Neural progenitor cell (in vitro differentiated cells): Measurements from ENCODE around the gene TRAF1. TPM values are rescaled to one million over a fixed set of nuclear protein-coding genes. Genes with fewer than 3 reads are reported as not detected.

ENCODE experiments used
- DNase-seq: peaks from one replicate; pipeline ENCODE4 v3.0.0-alpha.2; 2016; ENCODE audit warnings: low spot score
- H2AFZ ChIP-seq: fragments of 200-600 bp; sonication (generic); replicated peaks from 2 replicates; pipeline ENCODE4 v1.6.1; 2016; ENCODE audit warnings: antibody characterized with exemption
- H3F3A ChIP-seq: fragments of 200-600 bp; sonication (generic); 2 replicates; pipeline ENCODE4 v1.6.1; 2016; ENCODE audit warnings: antibody characterized with exemption, low read depth
- H3K27ac ChIP-seq: fragments of 200-600 bp; sonication (generic); 2 replicates; pipeline ENCODE4 v1.5.1; 2016; ENCODE audit warnings: mild to moderate bottlenecking
- H3K27me3 ChIP-seq: fragments of 200-600 bp; sonication (generic); 2 replicates; pipeline ENCODE4 v1.6.1; 2016; ENCODE audit warnings: mild to moderate bottlenecking, moderate library complexity
- H3K36me3 ChIP-seq: fragments of 200-600 bp; sonication (generic); 2 replicates; pipeline ENCODE4 v1.5.1; 2016
- H3K4me1 ChIP-seq: fragments of 200-600 bp; sonication (generic); 2 replicates; pipeline ENCODE4 v1.6.1; 2016; ENCODE audit warnings: mixed run types
- H3K4me2 ChIP-seq: fragments of 200-600 bp; sonication (generic); 2 replicates; pipeline ENCODE4 v1.6.1; 2016
- H3K4me3 ChIP-seq: fragments of 200-600 bp; sonication (generic); 2 replicates; pipeline ENCODE4 v1.5.1; 2016
- H3K79me2 ChIP-seq: fragments of 200-600 bp; sonication (generic); 2 replicates; pipeline ENCODE4 v1.6.1; 2016; ENCODE audit warnings: low read depth
- H3K9ac ChIP-seq: fragments of 200-600 bp; sonication (generic); 2 replicates; pipeline ENCODE4 v1.6.1; 2016
- H3K9me3 ChIP-seq: fragments of 200-600 bp; sonication (generic); 2 replicates; pipeline ENCODE4 v1.5.1; 2016; ENCODE audit warnings: low read depth
- H4K20me1 ChIP-seq: fragments of 200-600 bp; sonication (generic); 2 replicates; pipeline ENCODE4 v1.6.1; 2016; ENCODE audit warnings: low read depth
- H3K27ac Mint-ChIP-seq: 3 replicates; pipeline ENCODE4 v1.8.0; 2021; ENCODE audit warnings: mixed read lengths
- H3K27me3 Mint-ChIP-seq: 2 replicates; pipeline ENCODE4 v1.8.0; 2022; ENCODE audit warnings: low read depth, mild to moderate bottlenecking, inconsistent platforms, moderate library complexity, mixed read lengths; ENCODE audit not compliant: insufficient read depth
- H3K36me3 Mint-ChIP-seq: 3 replicates; pipeline ENCODE4 v1.8.0; 2021; ENCODE audit warnings: mixed read lengths
- H3K4me1 Mint-ChIP-seq: 3 replicates; pipeline ENCODE4 v1.8.0; 2021; ENCODE audit warnings: mixed read lengths
- H3K4me3 Mint-ChIP-seq: 3 replicates; pipeline ENCODE4 v1.8.0; 2021; ENCODE audit warnings: mild to moderate bottlenecking, moderate library complexity, mixed read lengths
- H3K9me3 Mint-ChIP-seq: 3 replicates; pipeline ENCODE4 v1.8.0; 2020; ENCODE audit warnings: mixed read lengths
- EZH2 ChIP-seq: fragments of 200-600 bp; sonication (generic); IDR thresholded peaks from 2 replicates; pipeline ENCODE4 v1.6.1; 2017; ENCODE audit warnings: antibody characterized with exemption, mild to moderate bottlenecking, moderate library complexity
- EZH2phosphoT487 ChIP-seq: fragments of 200-600 bp; sonication (generic); IDR thresholded peaks from 2 replicates; pipeline ENCODE4 v1.6.1; 2017; ENCODE audit warnings: antibody characterized with exemption
- total RNA-seq: library from RNA; depleted of rRNA; stranded (reverse); fragments of >200 nt; gene quantifications from 2 replicates; pipeline ENCODE4 v1.2.3, GENCODE V29; 2015; ENCODE audit warnings: low replicate concordance
- TF ChIP-seq, protein P1 (sequence below): fragments of 200-600 bp; sonication (generic); IDR thresholded peaks from 2 replicates; pipeline ENCODE4 v1.5.1; 2017; ENCODE audit warnings: antibody characterized with exemption, mild to moderate bottlenecking

Gene TRAF1
- total RNA-seq, 1 donor from 2014 or later, result 3.2 TPM

GRCh38 chr9:120875195-120875565 is 51.4 kb downstream of the TRAF1 start:
- Histone ChIP-seq H3K27ac (no peak overlapping the region), H4K20me1 (no peaks in the 10 kb centered on the region), H3K4me3 (no peak overlapping the region), H3F3A (peaks cover 45% of the 10 kb centered on the region), H2AFZ (no peak overlapping the region), H3K9ac (no peak overlapping the region), H3K9me3 (no peaks in the 10 kb centered on the region), H3K4me2 (peak overlapping the region; percentile 92), H3K36me3 (no peaks in the 10 kb centered on the region), H3K79me2 (no peaks in the 10 kb centered on the region), H3K4me1 (peaks cover 18% of the 10 kb centered on the region), H3K27me3 (peaks cover 17% of the 10 kb centered on the region)
- TF ChIP-seq, protein P1, sequence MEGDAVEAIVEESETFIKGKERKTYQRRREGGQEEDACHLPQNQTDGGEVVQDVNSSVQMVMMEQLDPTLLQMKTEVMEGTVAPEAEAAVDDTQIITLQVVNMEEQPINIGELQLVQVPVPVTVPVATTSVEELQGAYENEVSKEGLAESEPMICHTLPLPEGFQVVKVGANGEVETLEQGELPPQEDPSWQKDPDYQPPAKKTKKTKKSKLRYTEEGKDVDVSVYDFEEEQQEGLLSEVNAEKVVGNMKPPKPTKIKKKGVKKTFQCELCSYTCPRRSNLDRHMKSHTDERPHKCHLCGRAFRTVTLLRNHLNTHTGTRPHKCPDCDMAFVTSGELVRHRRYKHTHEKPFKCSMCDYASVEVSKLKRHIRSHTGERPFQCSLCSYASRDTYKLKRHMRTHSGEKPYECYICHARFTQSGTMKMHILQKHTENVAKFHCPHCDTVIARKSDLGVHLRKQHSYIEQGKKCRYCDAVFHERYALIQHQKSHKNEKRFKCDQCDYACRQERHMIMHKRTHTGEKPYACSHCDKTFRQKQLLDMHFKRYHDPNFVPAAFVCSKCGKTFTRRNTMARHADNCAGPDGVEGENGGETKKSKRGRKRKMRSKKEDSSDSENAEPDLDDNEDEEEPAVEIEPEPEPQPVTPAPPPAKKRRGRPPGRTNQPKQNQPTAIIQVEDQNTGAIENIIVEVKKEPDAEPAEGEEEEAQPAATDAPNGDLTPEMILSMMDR, result no peak
- TF ChIP-seq EZH2phosphoT487, result no peak
- no peak for TF ChIP-seq EZH2
- peak overlapping the region; percentile 87 for H3K4me3 Mint-ChIP-seq
- H3K27me3 Mint-ChIP-seq, result peaks cover 8% of the 10 kb centered on the region
- DNase-seq, result no peak
- H3K27ac Mint-ChIP-seq, result no peak overlapping the region
- peaks cover 22% of the 10 kb centered on the region for H3K36me3 Mint-ChIP-seq
- no peaks in the 10 kb centered on the region for H3K9me3 Mint-ChIP-seq
- H3K4me1 Mint-ChIP-seq, result peaks cover 30% of the 10 kb centered on the region

- no peak overlapping the region for H2AFZ ChIP-seq
- no peaks in the 10 kb centered on the region for H3K9me3 Mint-ChIP-seq
- H4K20me1 ChIP-seq, result no peaks in the 10 kb centered on the region
- peaks cover 46% of the 10 kb centered on the region for H3F3A ChIP-seq
- no peak for TF ChIP-seq EZH2phosphoT487
- TF ChIP-seq EZH2, result no peak
- TF ChIP-seq, protein P1, result no peak
- no peak for DNase-seq
- H3K27me3 ChIP-seq, result peaks cover 17% of the 10 kb centered on the region
- no peak overlapping the region for H3K27ac Mint-ChIP-seq
- H3K9ac ChIP-seq, result no peak overlapping the region
- no peak overlapping the region for H3K4me3 ChIP-seq
- H3K27me3 Mint-ChIP-seq, result peaks cover 5% of the 10 kb centered on the region
- peaks cover 18% of the 10 kb centered on the region for H3K4me1 ChIP-seq
- H3K36me3 Mint-ChIP-seq, result peaks cover 22% of the 10 kb centered on the region
- H3K4me2 ChIP-seq, result no peak overlapping the region
- H3K27ac ChIP-seq, result no peak overlapping the region
- no peaks in the 10 kb centered on the region for H3K79me2 ChIP-seq
- peak overlapping the region; percentile 87 for H3K4me3 Mint-ChIP-seq
- no peaks in the 10 kb centered on the region for H3K36me3 ChIP-seq
- no peaks in the 10 kb centered on the region for H3K9me3 ChIP-seq
- H3K4me1 Mint-ChIP-seq, result peaks cover 30% of the 10 kb centered on the region
Observed at GRCh38 chr9:120874226-120875194, 52.1 kb downstream of the TRAF1 start.

GRCh38 chr9:120873512-120873911 is 53.1 kb downstream of the TRAF1 start:
- Histone ChIP-seq H3K4me3 (no peak overlapping the region), H3K4me1 (peaks cover 10% of the 10 kb centered on the region), H4K20me1 (no peaks in the 10 kb centered on the region), H3K27ac (no peak overlapping the region), H3K9ac (no peak overlapping the region), H3K79me2 (no peaks in the 10 kb centered on the region), H3K4me2 (no peak overlapping the region), H3K9me3 (no peaks in the 10 kb centered on the region), H3K27me3 (peaks cover 17% of the 10 kb centered on the region), H2AFZ (no peak overlapping the region), H3K36me3 (no peaks in the 10 kb centered on the region), H3F3A (peaks cover 41% of the 10 kb centered on the region)
- no peak overlapping the region for H3K4me3 Mint-ChIP-seq
- peaks cover 22% of the 10 kb centered on the region for H3K4me1 Mint-ChIP-seq
- DNase-seq, result no peak
- H3K9me3 Mint-ChIP-seq, result no peaks in the 10 kb centered on the region
- H3K27ac Mint-ChIP-seq, result no peak overlapping the region
- peaks cover 22% of the 10 kb centered on the region for H3K36me3 Mint-ChIP-seq
- H3K27me3 Mint-ChIP-seq, result peaks cover 3% of the 10 kb centered on the region
- TF ChIP-seq EZH2 (no peak), EZH2phosphoT487 (no peak)
- TF ChIP-seq, protein P1, result no peak
